GM23338 (cell line): ENCODE measurements around the gene CMKLR1. TPM values are rescaled to one million over a fixed set of nuclear protein-coding genes. Genes with fewer than 3 reads are reported as not detected.

Source experiments
- ATAC-seq: fragments of 200-7000 bp; cut with Tn5 transposase; 3 replicates; pipeline ENCODE4 v1.9.1; 2020
- DNase-seq: peaks from one replicate; pipeline ENCODE4 v3.0.0-alpha.2; 2015; ENCODE audit warnings: low spot score
- H2AFZ ChIP-seq: fragments of 200-600 bp; sonication (generic); 2 replicates; pipeline ENCODE4 v1.8.0; 2016; ENCODE audit warnings: antibody characterized with exemption, mild to moderate bottlenecking, moderate library complexity
- H3F3A ChIP-seq: fragments of 200-600 bp; sonication (generic); replicated peaks from 2 replicates; pipeline ENCODE4 v1.8.0; 2017; ENCODE audit warnings: antibody characterized with exemption, mixed run types, low read depth
- H3K27ac ChIP-seq: fragments of 200-600 bp; sonication (generic); 2 replicates; pipeline ENCODE4 v1.6.1; 2016; ENCODE audit warnings: low read depth
- H3K27me3 ChIP-seq: fragments of 200-600 bp; sonication (generic); 2 replicates; pipeline ENCODE4 v1.8.0; 2016; ENCODE audit warnings: mild to moderate bottlenecking, mixed run types, moderate library complexity; ENCODE audit not compliant: insufficient read depth
- H3K36me3 ChIP-seq: fragments of 200-600 bp; sonication (generic); 2 replicates; pipeline ENCODE4 v1.8.0; 2016; ENCODE audit warnings: mild to moderate bottlenecking; ENCODE audit not compliant: insufficient read depth
- H3K4me1 ChIP-seq: fragments of 200-600 bp; sonication (generic); 2 replicates; pipeline ENCODE4 v1.8.0; 2016; ENCODE audit warnings: mild to moderate bottlenecking, moderate library complexity; ENCODE audit not compliant: insufficient read depth
- H3K4me2 ChIP-seq: fragments of 200-600 bp; sonication (generic); 2 replicates; pipeline ENCODE4 v1.7.1; 2017; ENCODE audit warnings: mixed run types
- H3K4me3 ChIP-seq: fragments of 200-600 bp; sonication (generic); 2 replicates; pipeline ENCODE4 v1.6.1; 2016; ENCODE audit warnings: mixed run types
- H3K79me2 ChIP-seq: fragments of 200-600 bp; sonication (generic); replicated peaks from 2 replicates; pipeline ENCODE4 v1.8.0; 2017; ENCODE audit warnings: mild to moderate bottlenecking; ENCODE audit not compliant: insufficient read depth
- H3K9me2 ChIP-seq: fragments of 200-600 bp; sonication (generic); 2 replicates; pipeline ENCODE4 v1.8.0; 2017; ENCODE audit not compliant: insufficient read depth
- H4K20me1 ChIP-seq: fragments of 200-600 bp; sonication (generic); replicated peaks from 2 replicates; pipeline ENCODE4 v1.8.0; 2017; ENCODE audit warnings: mild to moderate bottlenecking; ENCODE audit not compliant: insufficient read depth
- H3K27ac Mint-ChIP-seq: 2 replicates; pipeline ENCODE4 v1.8.0; 2020; ENCODE audit warnings: inconsistent platforms, mild to moderate bottlenecking, moderate library complexity, mixed read lengths
- H3K27me3 Mint-ChIP-seq: 3 replicates; pipeline ENCODE4 v1.8.0; 2022; ENCODE audit warnings: low read depth, mild to moderate bottlenecking, moderate library complexity, mixed read lengths, inconsistent platforms; ENCODE audit not compliant: insufficient read depth, poor library complexity
- H3K36me3 Mint-ChIP-seq: 3 replicates; pipeline ENCODE4 v1.8.0; 2021; ENCODE audit warnings: low read depth, mild to moderate bottlenecking, inconsistent platforms, moderate library complexity, mixed read lengths
- H3K4me1 Mint-ChIP-seq: 3 replicates; pipeline ENCODE4 v1.8.0; 2020; ENCODE audit warnings: mild to moderate bottlenecking, inconsistent platforms, mixed read lengths
- H3K4me3 Mint-ChIP-seq: 3 replicates; pipeline ENCODE4 v1.8.0; 2021; ENCODE audit warnings: moderate library complexity, mild to moderate bottlenecking, inconsistent platforms, mixed read lengths
- H3K9me3 Mint-ChIP-seq: 3 replicates; pipeline ENCODE4 v1.8.0; 2020; ENCODE audit warnings: moderate library complexity, mild to moderate bottlenecking, inconsistent platforms, mixed read lengths
- CREB1 ChIP-seq: fragments of 250-450 bp; sonication (Bioruptor Pico); IDR thresholded peaks from 2 replicates; pipeline ENCODE4 v1.5.0; 2020; ENCODE audit warnings: low read depth, mild to moderate bottlenecking, moderate library complexity
- CTCF ChIP-seq, 2 experiments: fragments of 200-600 bp in 1 of 2; sonication (generic) in 1 of 2; conservative IDR thresholded peaks; 2 replicates each; pipeline versions ENCODE4 v1.5.1 to v1.6.1; 2016 to 2017; ENCODE audit warnings: antibody characterized with exemption in 2 of 2, low read depth in 2 of 2, mild to moderate bottlenecking in 2 of 2, moderate library complexity in 1 of 2
- ETS1 ChIP-seq: IDR thresholded peaks from 2 replicates; pipeline ENCODE4 v1.6.1; 2016; ENCODE audit warnings: antibody characterized with exemption
- EZH2 ChIP-seq: fragments of 200-600 bp; sonication (generic); IDR thresholded peaks from one replicate; pipeline ENCODE4 v1.8.0; 2017; ENCODE audit warnings: antibody characterized with exemption, mild to moderate bottlenecking, low read depth; ENCODE audit not compliant: unreplicated experiment
- EZH2phosphoT487 ChIP-seq: fragments of 200-600 bp; sonication (generic); IDR thresholded peaks from one replicate; pipeline ENCODE4 v1.8.1; 2018; ENCODE audit warnings: antibody characterized with exemption; ENCODE audit not compliant: unreplicated experiment
- JUNB ChIP-seq: IDR thresholded peaks from one replicate; pipeline ENCODE4 v1.6.1; 2016; ENCODE audit warnings: antibody characterized with exemption; ENCODE audit not compliant: unreplicated experiment
- NANOG ChIP-seq: IDR thresholded peaks from 2 replicates; pipeline ENCODE4 v1.6.1; 2016; ENCODE audit warnings: antibody characterized with exemption, borderline replicate concordance
- STAT1 ChIP-seq: IDR thresholded peaks from one replicate; pipeline ENCODE4 v1.6.1; 2016; ENCODE audit warnings: antibody characterized with exemption; ENCODE audit not compliant: unreplicated experiment
- ZNF114 ChIP-seq: fragments of 250-450 bp; sonication (Bioruptor Pico); IDR thresholded peaks from 2 replicates; pipeline ENCODE4 v1.5.0; 2020; ENCODE audit warnings: mild to moderate bottlenecking, moderate library complexity
- ZNF331 ChIP-seq: fragments of 250-450 bp; sonication (Bioruptor Pico); IDR thresholded peaks from 2 replicates; pipeline ENCODE4 v1.5.0; 2020; ENCODE audit warnings: low read depth, mild to moderate bottlenecking, moderate library complexity
- ZNF462 ChIP-seq: fragments of 250-450 bp; sonication (Bioruptor Pico); IDR thresholded peaks from 2 replicates; pipeline ENCODE4 v1.5.0; 2020; ENCODE audit warnings: mild to moderate bottlenecking, moderate library complexity
- polyA plus RNA-seq: library from polyadenylated mRNA; unstranded; fragments of >200 nt; fragmentation: Nextera tagmentation; extraction: Ambion mirVana; gene quantifications from 2 replicates; pipeline ENCODE4 v1.2.1, GENCODE V29; 2016
- total RNA-seq: library from RNA; depleted of rRNA; stranded (reverse); fragments of >200 nt; shearing (Covaris generic); gene quantifications from 2 replicates; pipeline ENCODE4 v1.2.3, GENCODE V29; 2014

Gene CMKLR1
- total and polyA plus RNA-seq, 2 experiments from 2014 or later: 0.40 to 2.6 TPM

GRCh38 chr12:108297424-108297823 is 41.7 kb downstream of the CMKLR1 start:
- H3K79me2 ChIP-seq: no peaks in the 10 kb centered on the region
- no peaks in the 10 kb centered on the region for H3F3A ChIP-seq
- no peaks in the 10 kb centered on the region for H4K20me1 ChIP-seq
- no peak overlapping the region for H3K27ac Mint-ChIP-seq
- peaks cover 4% of the 10 kb centered on the region; the same call in 1 of the 2 replicates for H3K4me1 ChIP-seq
- no peak overlapping the region for H3K4me2 ChIP-seq
- peaks cover 2% of the 10 kb centered on the region; the same call in 2 of the 3 replicates for H3K9me3 Mint-ChIP-seq
- no peak for DNase-seq
- no peak overlapping the region for H3K4me3 ChIP-seq
- no peak overlapping the region for H2AFZ ChIP-seq
- H3K4me3 Mint-ChIP-seq: no peak overlapping the region
- no peak for ATAC-seq
- H3K36me3 ChIP-seq: no peaks in the 10 kb centered on the region
- peaks cover 3% of the 10 kb centered on the region for H3K27me3 Mint-ChIP-seq
- no peaks in the 10 kb centered on the region for H3K9me2 ChIP-seq
- peaks cover 1% of the 10 kb centered on the region; the same call in 1 of the 3 replicates for H3K36me3 Mint-ChIP-seq
- peaks cover 6% of the 10 kb centered on the region for H3K4me1 Mint-ChIP-seq
- no peak overlapping the region for H3K27ac ChIP-seq
- TF ChIP-seq EZH2phosphoT487 (no peak), ZNF462 (CRISPR knock-in tag) (no peak), CREB1 (CRISPR knock-in tag) (no peak)
- H3K27me3 ChIP-seq: no peaks in the 10 kb centered on the region

- Histone ChIP-seq H3K79me2 (no peaks in the 10 kb centered on the region), H2AFZ (no peak overlapping the region), H3K27me3 (no peaks in the 10 kb centered on the region), H3K9me2 (no peaks in the 10 kb centered on the region), H3K27ac (no peak overlapping the region), H3F3A (no peaks in the 10 kb centered on the region), H4K20me1 (no peaks in the 10 kb centered on the region), H3K4me2 (no peak overlapping the region), H3K36me3 (no peaks in the 10 kb centered on the region), H3K4me3 (no peak overlapping the region), H3K4me1 (peaks cover 4% of the 10 kb centered on the region; the same call in 1 of the 2 replicates)
- Mint-ChIP-seq H3K9me3 (peaks cover 5% of the 10 kb centered on the region; the same call in 2 of the 3 replicates), H3K4me3 (no peak overlapping the region), H3K4me1 (peaks cover 3% of the 10 kb centered on the region; the same call in 2 of the 3 replicates), H3K27me3 (peaks cover 4% of the 10 kb centered on the region), H3K27ac (no peak overlapping the region), H3K36me3 (peaks cover 5% of the 10 kb centered on the region; the same call in 1 of the 3 replicates)
- no peak for DNase-seq
- ATAC-seq: no peak
- TF ChIP-seq ZNF331 (CRISPR knock-in tag) (no peak), STAT1 (no peak), JUNB (no peak), NANOG (no peak), CTCF (conservative IDR thresholded peaks at IDR 0.05; ENCODE audit: low read depth in 2 of 2) (no peak), EZH2 (no peak), ZNF114 (CRISPR knock-in tag) (no peak), ETS1 (no peak), EZH2phosphoT487 (no peak), CREB1 (CRISPR knock-in tag) (no peak)
Observed at GRCh38 chr12:108296945-108297344, 42.2 kb downstream of the CMKLR1 start.
